ENCODE results near the gene ACOT8.

Gene ACOT8

GRCh38 chr20:45818239-45818638 lies 39.0 kb downstream of the ACOT8 start:
- peaks cover 13% of the 10 kb centered on the region; the same call in 1 of the 2 replicates for H4K20me1 ChIP-seq (ENCODE audit: insufficient read depth, low read length)
- no peak overlapping the region for H3K27ac ChIP-seq (ENCODE audit: low read length)
- H3K4me2 ChIP-seq (ENCODE audit: low read length), result no peak overlapping the region
- no peak overlapping the region for H3K4me3 ChIP-seq (ENCODE audit: low read length)
- H3K4me1 ChIP-seq (ENCODE audit: low read length), result peaks cover 12% of the 10 kb centered on the region
- peaks cover 19% of the 10 kb centered on the region for H3K79me2 ChIP-seq (ENCODE audit: low read length)
- H3K9ac ChIP-seq (ENCODE audit: low read length), result no peak overlapping the region
- TF ChIP-seq CTCF (IDR thresholded peaks at IDR 0.05; ENCODE audit: low read depth, low read length) (no peak), EZH2phosphoT487 (IDR thresholded peaks at IDR 0.05; ENCODE audit: low read depth) (no peak)
- H3K9me3 ChIP-seq (ENCODE audit: insufficient read depth, low read length), result no peaks in the 10 kb centered on the region
- H3K36me3 ChIP-seq (replicated peaks; ENCODE audit: low read depth, low read length), result peaks cover 39% of the 10 kb centered on the region
- H3K27me3 ChIP-seq (ENCODE audit: low read depth, low read length), result peaks cover 4% of the 10 kb centered on the region; the same call in 1 of the 2 replicates
- no peak overlapping the region for H2AFZ ChIP-seq (ENCODE audit: low read depth, low read length)

DNA sequence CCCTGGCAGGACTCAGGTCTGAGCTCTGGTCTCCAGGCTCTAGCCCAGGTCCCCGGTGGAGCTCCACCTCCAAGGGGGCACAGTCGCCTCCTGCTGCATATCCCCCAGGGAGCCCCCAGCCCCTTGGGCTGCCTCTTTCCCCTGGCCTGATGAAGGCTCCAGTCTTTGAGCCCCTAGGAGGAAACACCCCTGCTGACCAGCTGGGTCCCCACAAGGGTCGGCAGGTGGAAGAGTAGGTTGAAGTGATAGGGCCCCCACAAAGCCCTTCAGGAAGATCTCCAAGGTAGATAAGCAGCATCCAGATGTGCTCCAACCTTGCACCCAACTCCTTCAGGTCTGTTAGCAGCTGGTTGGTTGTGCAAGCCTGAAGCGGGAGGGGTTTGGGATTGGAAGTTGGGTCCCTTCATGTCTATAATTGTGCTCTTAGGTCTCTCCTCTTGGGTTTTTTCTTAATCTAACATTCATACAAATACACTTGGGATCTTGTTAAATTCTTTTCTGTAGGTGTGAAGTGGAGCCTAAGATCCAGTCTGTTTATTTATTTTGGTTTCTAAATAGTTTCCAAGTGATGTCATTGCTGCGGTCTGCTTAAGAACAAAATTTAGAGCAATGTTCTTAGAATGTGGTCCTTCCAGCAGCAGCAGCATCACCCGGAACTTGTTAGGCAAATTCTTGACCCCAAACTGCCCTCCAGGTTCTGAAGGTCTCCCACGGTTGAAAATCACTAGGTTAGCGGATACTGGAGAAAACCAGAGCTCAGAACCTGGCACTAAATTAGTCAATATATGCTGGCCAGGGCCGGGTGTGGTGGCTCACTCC lies 39.6 kb downstream of the ACOT8 start:
- Histone ChIP-seq H3K4me1 (ENCODE audit: low read length) (peaks cover 12% of the 10 kb centered on the region), H3K4me2 (ENCODE audit: low read length) (no peak overlapping the region), H3K36me3 (replicated peaks; ENCODE audit: low read depth, low read length) (peaks cover 43% of the 10 kb centered on the region), H3K9me3 (ENCODE audit: insufficient read depth, low read length) (no peaks in the 10 kb centered on the region), H3K27ac (ENCODE audit: low read length) (no peak overlapping the region), H3K79me2 (ENCODE audit: low read length) (peaks cover 26% of the 10 kb centered on the region), H2AFZ (ENCODE audit: low read depth, low read length) (no peak overlapping the region), H4K20me1 (ENCODE audit: insufficient read depth, low read length) (peaks cover 13% of the 10 kb centered on the region; the same call in 1 of the 2 replicates), H3K9ac (ENCODE audit: low read length) (no peak overlapping the region), H3K27me3 (ENCODE audit: low read depth, low read length) (no peaks in the 10 kb centered on the region), H3K4me3 (ENCODE audit: low read length) (no peak overlapping the region)
- TF ChIP-seq CTCF (IDR thresholded peaks at IDR 0.05; ENCODE audit: low read depth, low read length) (no peak), EZH2phosphoT487 (IDR thresholded peaks at IDR 0.05; ENCODE audit: low read depth) (no peak)

DNA sequence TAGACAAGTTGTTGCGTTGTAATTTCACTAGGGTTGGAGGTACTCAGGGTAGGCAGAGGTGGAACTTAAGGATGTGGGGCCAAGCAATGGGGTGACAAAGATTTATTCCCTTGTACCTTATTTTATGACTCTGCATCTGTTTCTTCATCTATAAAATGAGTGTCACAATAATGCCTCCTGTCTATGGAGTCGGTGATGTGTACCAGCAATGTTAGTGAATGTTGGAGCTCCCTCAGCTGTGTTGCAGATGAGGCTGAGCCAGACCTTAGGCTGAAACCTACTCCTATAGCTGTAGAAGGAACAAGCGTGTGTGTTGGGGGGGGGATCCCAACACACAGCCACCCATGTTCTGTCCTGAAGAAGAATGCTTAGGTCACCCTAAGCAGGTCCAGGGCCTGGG lies 40.2 kb downstream of the ACOT8 start:
- Histone ChIP-seq H3K9ac (ENCODE audit: low read length) (no peak overlapping the region), H2AFZ (ENCODE audit: low read depth, low read length) (no peak overlapping the region), H3K27ac (ENCODE audit: low read length) (no peak overlapping the region), H3K4me1 (ENCODE audit: low read length) (peaks cover 14% of the 10 kb centered on the region), H4K20me1 (ENCODE audit: insufficient read depth, low read length) (peaks cover 13% of the 10 kb centered on the region; the same call in 1 of the 2 replicates), H3K4me3 (ENCODE audit: low read length) (no peak overlapping the region), H3K27me3 (ENCODE audit: low read depth, low read length) (no peaks in the 10 kb centered on the region), H3K36me3 (replicated peaks; ENCODE audit: low read depth, low read length) (peaks cover 43% of the 10 kb centered on the region), H3K9me3 (ENCODE audit: insufficient read depth, low read length) (no peaks in the 10 kb centered on the region), H3K79me2 (ENCODE audit: low read length) (peaks cover 27% of the 10 kb centered on the region), H3K4me2 (ENCODE audit: low read length) (no peak overlapping the region)
- TF ChIP-seq EZH2phosphoT487 (IDR thresholded peaks at IDR 0.05; ENCODE audit: low read depth) (no peak), CTCF (IDR thresholded peaks at IDR 0.05; ENCODE audit: low read depth, low read length) (no peak)

- Histone ChIP-seq H3K27me3 (ENCODE audit: low read depth, low read length) (no peaks in the 10 kb centered on the region), H3K4me1 (ENCODE audit: low read length) (peaks cover 12% of the 10 kb centered on the region), H3K36me3 (replicated peaks; ENCODE audit: low read depth, low read length) (peaks cover 59% of the 10 kb centered on the region), H3K4me3 (ENCODE audit: low read length) (no peak overlapping the region), H3K9me3 (ENCODE audit: insufficient read depth, low read length) (no peaks in the 10 kb centered on the region), H3K9ac (ENCODE audit: low read length) (no peak overlapping the region), H4K20me1 (ENCODE audit: insufficient read depth, low read length) (peaks cover 13% of the 10 kb centered on the region; the same call in 1 of the 2 replicates), H3K4me2 (ENCODE audit: low read length) (no peak overlapping the region), H2AFZ (ENCODE audit: low read depth, low read length) (no peak overlapping the region), H3K27ac (ENCODE audit: low read length) (no peak overlapping the region), H3K79me2 (ENCODE audit: low read length) (peaks cover 27% of the 10 kb centered on the region)
- TF ChIP-seq EZH2phosphoT487 (IDR thresholded peaks at IDR 0.05; ENCODE audit: low read depth) (no peak), CTCF (IDR thresholded peaks at IDR 0.05; ENCODE audit: low read depth, low read length) (no peak)
Observed at GRCh38 chr20:45814314-45814713, 42.9 kb downstream of the ACOT8 start.
